COLO668 (cell line): ENCODE measurements around the gene CHL1.

Experiments used
- DNase-seq: peaks from one replicate; lab custom pipeline; 2025; ENCODE audit not compliant: unreplicated experiment; lab: John Stamatoyannopoulos, UW

Gene CHL1

GRCh38 chr3:380801-381200, 184.2 kb downstream of the CHL1 start:
- no peak for DNase-seq

GRCh38 chr3:385151-385550, 188.6 kb downstream of the CHL1 start:
- DNase-seq = no peak

GRCh38 chr3:394775-395174, 198.2 kb downstream of the CHL1 start:
- DNase-seq = no peak

- no peak for DNase-seq
These were observed 199.7 kb downstream of the CHL1 start for GRCh38 chr3:396293-396692.

- DNase-seq = no peak
These were observed 203.1 kb downstream of the CHL1 start for GRCh38 chr3:399647-400046.

- no peak for DNase-seq
These were observed 207.3 kb downstream of the CHL1 start for GRCh38 chr3:403826-404225.

GRCh38 chr3:409011-409410, 212.4 kb downstream of the CHL1 start:
- DNase-seq = no peak

- no peak for DNase-seq
These were observed 214.7 kb downstream of the CHL1 start for GRCh38 chr3:411226-411625.

GRCh38 chr3:414063-414462, 217.5 kb downstream of the CHL1 start:
- DNase-seq = no peak

GRCh38 chr3:418239-418929, 221.8 kb downstream of the CHL1 start:
- DNase-seq = no peak

- no peak for DNase-seq
These were observed 224.0 kb downstream of the CHL1 start for GRCh38 chr3:420584-420983.

- DNase-seq = no peak
These were observed 228.5 kb downstream of the CHL1 start for GRCh38 chr3:425079-425478.

GRCh38 chr3:426072-426471, 229.5 kb downstream of the CHL1 start:
- DNase-seq = no peak

GRCh38 chr3:427128-427527, 230.6 kb downstream of the CHL1 start:
- no peak for DNase-seq

GRCh38 chr3:430186-430585, 233.6 kb downstream of the CHL1 start:
- DNase-seq = no peak

GRCh38 chr3:435161-435560, 238.6 kb downstream of the CHL1 start:
- no peak for DNase-seq

GRCh38 chr3:436053-436452, 239.5 kb downstream of the CHL1 start:
- DNase-seq = no peak

- DNase-seq = no peak
These were observed 244.3 kb downstream of the CHL1 start for GRCh38 chr3:440826-441225.

GRCh38 chr3:445960-446359, 249.4 kb downstream of the CHL1 start:
- no peak for DNase-seq

- no peak for DNase-seq
These were observed 251.1 kb downstream of the CHL1 start for GRCh38 chr3:447671-448070.

- DNase-seq = no peak
These were observed 253.1 kb downstream of the CHL1 start for GRCh38 chr3:449711-450110.

GRCh38 chr3:452221-452620, 255.7 kb downstream of the CHL1 start:
- no peak for DNase-seq

GRCh38 chr3:453106-453505, 256.5 kb downstream of the CHL1 start:
- DNase-seq = no peak
